Measurements from ENCODE around the gene FAF2. TPM values are rescaled to one million over a fixed set of nuclear protein-coding genes. Genes with fewer than 3 reads are reported as not detected.

FAF2 gene
- total and polyA plus RNA-seq, 11 donors: 6.6 to 20.8 (median 13.6) TPM

GRCh38 chr5:176524138-176524537 lies 76.0 kb downstream of the FAF2 start:
- Histone ChIP-seq H3K36me3 (peaks cover 0 to 28% (median 20%) of the 10 kb centered on the region in 9 donors), H3K27me3 (no peaks in the 10 kb centered on the region), H3K27ac (no peak overlapping the region), H3K4me1 (peaks cover 0 to 10% (median under 1%) of the 10 kb centered on the region in 12 donors), H3K9me3 (no peaks in the 10 kb centered on the region), H3K4me3 (no peak overlapping the region)
- no peak for ATAC-seq
- TF ChIP-seq, protein P1, sequence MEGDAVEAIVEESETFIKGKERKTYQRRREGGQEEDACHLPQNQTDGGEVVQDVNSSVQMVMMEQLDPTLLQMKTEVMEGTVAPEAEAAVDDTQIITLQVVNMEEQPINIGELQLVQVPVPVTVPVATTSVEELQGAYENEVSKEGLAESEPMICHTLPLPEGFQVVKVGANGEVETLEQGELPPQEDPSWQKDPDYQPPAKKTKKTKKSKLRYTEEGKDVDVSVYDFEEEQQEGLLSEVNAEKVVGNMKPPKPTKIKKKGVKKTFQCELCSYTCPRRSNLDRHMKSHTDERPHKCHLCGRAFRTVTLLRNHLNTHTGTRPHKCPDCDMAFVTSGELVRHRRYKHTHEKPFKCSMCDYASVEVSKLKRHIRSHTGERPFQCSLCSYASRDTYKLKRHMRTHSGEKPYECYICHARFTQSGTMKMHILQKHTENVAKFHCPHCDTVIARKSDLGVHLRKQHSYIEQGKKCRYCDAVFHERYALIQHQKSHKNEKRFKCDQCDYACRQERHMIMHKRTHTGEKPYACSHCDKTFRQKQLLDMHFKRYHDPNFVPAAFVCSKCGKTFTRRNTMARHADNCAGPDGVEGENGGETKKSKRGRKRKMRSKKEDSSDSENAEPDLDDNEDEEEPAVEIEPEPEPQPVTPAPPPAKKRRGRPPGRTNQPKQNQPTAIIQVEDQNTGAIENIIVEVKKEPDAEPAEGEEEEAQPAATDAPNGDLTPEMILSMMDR (IDR thresholded peaks at IDR 0.05): no peak
- no peak for TF ChIP-seq POLR2A (IDR thresholded peaks at IDR 0.05)
- DNase-seq: no peak
- intact Hi-C loops (cut with DNase I): no loop called here
- 90 to 97% (median 93%) methylated on average over 6 of the region's 6 CpGs for WGBS, 4 donors

DNA sequence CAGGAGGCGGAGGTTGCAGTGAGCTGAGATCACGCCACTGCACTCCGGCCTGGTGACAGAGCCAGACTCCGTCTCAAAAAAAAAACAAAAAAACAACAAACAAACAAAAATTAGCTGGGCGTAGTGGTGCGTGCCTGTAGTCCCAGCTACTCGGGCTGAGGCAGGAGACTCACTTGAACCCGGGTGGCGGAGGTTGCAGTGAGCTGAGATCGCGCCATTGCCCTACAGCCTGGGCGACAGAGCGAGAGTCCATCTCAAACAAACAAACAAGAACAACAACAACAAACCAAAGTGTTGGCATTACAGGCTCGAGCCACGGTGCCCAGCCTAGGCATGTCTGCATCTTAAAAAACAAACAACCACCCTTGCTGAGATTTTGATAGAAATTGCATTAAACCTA lies 76.8 kb downstream of the FAF2 start:
- Histone ChIP-seq H3K9me3 (no peaks in the 10 kb centered on the region), H3K4me3 (no peak overlapping the region), H3K4me1 (peaks cover 0 to 16% (median 1%) of the 10 kb centered on the region in 12 donors), H3K27ac (no peak overlapping the region), H3K36me3 (peaks cover 0 to 35% (median 28%) of the 10 kb centered on the region in 9 donors), H3K27me3 (no peaks in the 10 kb centered on the region)
- no peak for ATAC-seq
- 89 to 94% (median 93%) methylated on average over 15 of the region's 15 CpGs for WGBS, 4 donors
- TF ChIP-seq POLR2A (IDR thresholded peaks at IDR 0.05): no peak
- TF ChIP-seq, protein P1 (IDR thresholded peaks at IDR 0.05): no peak
- intact Hi-C loops (cut with DNase I): no loop called here
- no peak for DNase-seq

GRCh38 chr5:176525677-176526076 lies 77.5 kb downstream of the FAF2 start:
- Histone ChIP-seq H3K4me1 (peaks cover 0 to 23% (median 5%) of the 10 kb centered on the region in 12 donors), H3K4me3 (no peak overlapping the region), H3K9me3 (no peaks in the 10 kb centered on the region), H3K27ac (no peak overlapping the region), H3K36me3 (peaks cover 0 to 38% (median 35%) of the 10 kb centered on the region in 9 donors), H3K27me3 (no peaks in the 10 kb centered on the region)
- ATAC-seq (no peak), DNase-seq (no peak)
- 90 to 96% (median 95%) methylated on average over 9 of the region's 9 CpGs for WGBS, 4 donors
- no peak for TF ChIP-seq POLR2A (IDR thresholded peaks at IDR 0.05)
- TF ChIP-seq, protein P1 (IDR thresholded peaks at IDR 0.05): no peak
- intact Hi-C loops (cut with DNase I): no loop called here

DNA sequence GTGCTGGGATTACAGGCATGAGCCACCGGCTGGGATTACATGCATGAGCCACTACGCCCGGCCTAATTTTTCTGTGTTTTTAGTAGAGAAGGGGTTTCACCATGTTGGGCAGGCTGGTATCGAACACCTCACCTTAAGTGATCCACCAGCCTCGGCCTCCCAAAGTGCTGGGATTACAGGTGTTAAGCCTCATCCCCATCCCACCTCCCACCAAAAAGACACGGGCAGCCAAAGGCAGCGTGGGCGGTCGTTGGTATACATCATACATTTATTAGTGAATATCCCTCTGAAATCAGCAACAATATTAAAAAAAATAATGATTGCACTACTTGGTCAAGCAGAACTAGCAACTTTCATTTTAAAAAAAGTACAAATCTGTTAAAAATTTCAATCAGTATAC lies 78.3 kb downstream of the FAF2 start:
- H3K27me3 ChIP-seq: no peaks in the 10 kb centered on the region
- peaks cover 0 to 45% (median 43%) of the 10 kb centered on the region in 9 donors for H3K36me3 ChIP-seq
- no peak overlapping the region for H3K27ac ChIP-seq
- ATAC-seq (no peak), DNase-seq (no peak)
- no peaks in the 10 kb centered on the region for H3K9me3 ChIP-seq
- intact Hi-C loops (cut with DNase I): no loop called here
- H3K4me1 ChIP-seq: peaks cover 0 to 31% (median 13%) of the 10 kb centered on the region in 12 donors
- H3K4me3 ChIP-seq: no peak overlapping the region
- TF ChIP-seq, protein P1 (IDR thresholded peaks at IDR 0.05): no peak
- no peak for TF ChIP-seq POLR2A (IDR thresholded peaks at IDR 0.05)
- 94 to 95% (median 95%) methylated on average over 9 of the region's 9 CpGs for WGBS, 4 donors
